Neural progenitor cell (in vitro differentiated cells): ENCODE measurements around the gene C19orf81. TPM values are rescaled to one million over a fixed set of nuclear protein-coding genes. Genes with fewer than 3 reads are reported as not detected.

Experiments used
- DNase-seq: peaks from one replicate; pipeline ENCODE4 v3.0.0-alpha.2; 2016; ENCODE audit warnings: low spot score
- H2AFZ ChIP-seq: fragments of 200-600 bp; sonication (generic); replicated peaks from 2 replicates; pipeline ENCODE4 v1.6.1; 2016; ENCODE audit warnings: antibody characterized with exemption
- H3F3A ChIP-seq: fragments of 200-600 bp; sonication (generic); 2 replicates; pipeline ENCODE4 v1.6.1; 2016; ENCODE audit warnings: antibody characterized with exemption, low read depth
- H3K27ac ChIP-seq: fragments of 200-600 bp; sonication (generic); 2 replicates; pipeline ENCODE4 v1.5.1; 2016; ENCODE audit warnings: mild to moderate bottlenecking
- H3K27me3 ChIP-seq: fragments of 200-600 bp; sonication (generic); 2 replicates; pipeline ENCODE4 v1.6.1; 2016; ENCODE audit warnings: mild to moderate bottlenecking, moderate library complexity
- H3K36me3 ChIP-seq: fragments of 200-600 bp; sonication (generic); 2 replicates; pipeline ENCODE4 v1.5.1; 2016
- H3K4me1 ChIP-seq: fragments of 200-600 bp; sonication (generic); 2 replicates; pipeline ENCODE4 v1.6.1; 2016; ENCODE audit warnings: mixed run types
- H3K4me2 ChIP-seq: fragments of 200-600 bp; sonication (generic); 2 replicates; pipeline ENCODE4 v1.6.1; 2016
- H3K4me3 ChIP-seq: fragments of 200-600 bp; sonication (generic); 2 replicates; pipeline ENCODE4 v1.5.1; 2016
- H3K79me2 ChIP-seq: fragments of 200-600 bp; sonication (generic); 2 replicates; pipeline ENCODE4 v1.6.1; 2016; ENCODE audit warnings: low read depth
- H3K9ac ChIP-seq: fragments of 200-600 bp; sonication (generic); 2 replicates; pipeline ENCODE4 v1.6.1; 2016
- H3K9me3 ChIP-seq: fragments of 200-600 bp; sonication (generic); 2 replicates; pipeline ENCODE4 v1.5.1; 2016; ENCODE audit warnings: low read depth
- H4K20me1 ChIP-seq: fragments of 200-600 bp; sonication (generic); 2 replicates; pipeline ENCODE4 v1.6.1; 2016; ENCODE audit warnings: low read depth
- H3K27ac Mint-ChIP-seq: 3 replicates; pipeline ENCODE4 v1.8.0; 2021; ENCODE audit warnings: mixed read lengths
- H3K27me3 Mint-ChIP-seq: 2 replicates; pipeline ENCODE4 v1.8.0; 2022; ENCODE audit warnings: low read depth, mild to moderate bottlenecking, inconsistent platforms, moderate library complexity, mixed read lengths; ENCODE audit not compliant: insufficient read depth
- H3K36me3 Mint-ChIP-seq: 3 replicates; pipeline ENCODE4 v1.8.0; 2021; ENCODE audit warnings: mixed read lengths
- H3K4me1 Mint-ChIP-seq: 3 replicates; pipeline ENCODE4 v1.8.0; 2021; ENCODE audit warnings: mixed read lengths
- H3K4me3 Mint-ChIP-seq: 3 replicates; pipeline ENCODE4 v1.8.0; 2021; ENCODE audit warnings: mild to moderate bottlenecking, moderate library complexity, mixed read lengths
- H3K9me3 Mint-ChIP-seq: 3 replicates; pipeline ENCODE4 v1.8.0; 2020; ENCODE audit warnings: mixed read lengths
- CTCF ChIP-seq: fragments of 200-600 bp; sonication (generic); IDR thresholded peaks from 2 replicates; pipeline ENCODE4 v1.5.1; 2017; ENCODE audit warnings: antibody characterized with exemption, mild to moderate bottlenecking
- EZH2 ChIP-seq: fragments of 200-600 bp; sonication (generic); IDR thresholded peaks from 2 replicates; pipeline ENCODE4 v1.6.1; 2017; ENCODE audit warnings: antibody characterized with exemption, mild to moderate bottlenecking, moderate library complexity
- EZH2phosphoT487 ChIP-seq: fragments of 200-600 bp; sonication (generic); IDR thresholded peaks from 2 replicates; pipeline ENCODE4 v1.6.1; 2017; ENCODE audit warnings: antibody characterized with exemption
- total RNA-seq: library from RNA; depleted of rRNA; stranded (reverse); fragments of >200 nt; gene quantifications from 2 replicates; pipeline ENCODE4 v1.2.3, GENCODE V29; 2015; ENCODE audit warnings: low replicate concordance

C19orf81 gene
- total RNA-seq, 1 donor from 2014 or later, result 1.3 TPM

- no peaks in the 10 kb centered on the region for H3K4me1 ChIP-seq
- no peak overlapping the region for H3K27ac Mint-ChIP-seq
- no peak overlapping the region for H3K9ac ChIP-seq
- H2AFZ ChIP-seq, result no peak overlapping the region
- H3K36me3 Mint-ChIP-seq, result no peaks in the 10 kb centered on the region
- H4K20me1 ChIP-seq, result no peaks in the 10 kb centered on the region
- peaks cover 4% of the 10 kb centered on the region for H3K9me3 Mint-ChIP-seq
- peaks cover 26% of the 10 kb centered on the region for H3K4me1 Mint-ChIP-seq
- no peak overlapping the region for H3K4me3 Mint-ChIP-seq
- TF ChIP-seq EZH2, result no peak
- TF ChIP-seq CTCF, result no peak
- TF ChIP-seq EZH2phosphoT487, result no peak
- H3K79me2 ChIP-seq, result no peaks in the 10 kb centered on the region
- no peak overlapping the region for H3K4me2 ChIP-seq
- DNase-seq, result no peak
- H3F3A ChIP-seq, result no peaks in the 10 kb centered on the region
- H3K9me3 ChIP-seq, result no peaks in the 10 kb centered on the region
- peaks cover 15% of the 10 kb centered on the region for H3K27me3 Mint-ChIP-seq
- no peaks in the 10 kb centered on the region for H3K36me3 ChIP-seq
- H3K27me3 ChIP-seq, result peaks cover 3% of the 10 kb centered on the region
- H3K27ac ChIP-seq, result no peak overlapping the region
- H3K4me3 ChIP-seq, result no peak overlapping the region
These were observed 1.9 kb downstream of the C19orf81 start for GRCh38 chr19:50651174-50651573.

- peak overlapping the region; percentile 67 for H3K27ac Mint-ChIP-seq
These were observed 3.5 kb downstream of the C19orf81 start for GRCh38 chr19:50652722-50653121.

GRCh38 chr19:50654882-50655281 lies 5.6 kb downstream of the C19orf81 start:
- H3K27ac Mint-ChIP-seq, result no peak overlapping the region
- H3K4me1 Mint-ChIP-seq, result peaks cover 27% of the 10 kb centered on the region
- H3K36me3 ChIP-seq, result no peaks in the 10 kb centered on the region
- H3K79me2 ChIP-seq, result no peaks in the 10 kb centered on the region
- H3K4me2 ChIP-seq, result no peak overlapping the region
- no peaks in the 10 kb centered on the region for H3K4me1 ChIP-seq
- H3K27me3 ChIP-seq, result peaks cover 3% of the 10 kb centered on the region
- H3K4me3 ChIP-seq, result no peak overlapping the region
- H3K27ac ChIP-seq, result no peak overlapping the region
- no peaks in the 10 kb centered on the region for H3K36me3 Mint-ChIP-seq
- H3K27me3 Mint-ChIP-seq, result peaks cover 11% of the 10 kb centered on the region
- H2AFZ ChIP-seq, result no peak overlapping the region
- no peak overlapping the region for H3K9ac ChIP-seq
- H3K9me3 ChIP-seq, result no peaks in the 10 kb centered on the region
- no peak for DNase-seq
- no peaks in the 10 kb centered on the region for H4K20me1 ChIP-seq
- H3K4me3 Mint-ChIP-seq, result peak overlapping the region; percentile 3
- TF ChIP-seq EZH2, result no peak
- TF ChIP-seq EZH2phosphoT487, result no peak
- TF ChIP-seq CTCF, result no peak
- peaks cover 4% of the 10 kb centered on the region for H3K9me3 Mint-ChIP-seq
- H3F3A ChIP-seq, result peaks cover 6% of the 10 kb centered on the region

More at GRCh38 chr19:50652722-50653121, 3.5 kb downstream of the C19orf81 start:
- DNase-seq, result no peak
- Mint-ChIP-seq H3K36me3 (no peaks in the 10 kb centered on the region), H3K9me3 (peaks cover 4% of the 10 kb centered on the region), H3K27me3 (peaks cover 14% of the 10 kb centered on the region), H3K4me3 (no peak overlapping the region), H3K4me1 (peaks cover 33% of the 10 kb centered on the region)
- Histone ChIP-seq H2AFZ (no peak overlapping the region), H4K20me1 (no peaks in the 10 kb centered on the region), H3K9ac (no peak overlapping the region), H3K36me3 (no peaks in the 10 kb centered on the region), H3K4me2 (no peak overlapping the region), H3K9me3 (no peaks in the 10 kb centered on the region), H3K27me3 (peaks cover 3% of the 10 kb centered on the region), H3K27ac (no peak overlapping the region), H3K79me2 (no peaks in the 10 kb centered on the region), H3F3A (no peaks in the 10 kb centered on the region), H3K4me3 (no peak overlapping the region), H3K4me1 (no peaks in the 10 kb centered on the region)
- TF ChIP-seq EZH2 (no peak), CTCF (no peak), EZH2phosphoT487 (no peak)
